Activated CD4-positive, alpha-beta T cell treated with anti-CD3 and anti-CD28 coated beads, Interleukin-2, amount 50 U/mL, for 16 hours (primary cell): ENCODE data around the gene PALD1.

ENCODE experiments used
- DNase-seq: peaks from one replicate; pipeline ENCODE4 v3.0.0-alpha.2; 2020

Gene PALD1

DNA sequence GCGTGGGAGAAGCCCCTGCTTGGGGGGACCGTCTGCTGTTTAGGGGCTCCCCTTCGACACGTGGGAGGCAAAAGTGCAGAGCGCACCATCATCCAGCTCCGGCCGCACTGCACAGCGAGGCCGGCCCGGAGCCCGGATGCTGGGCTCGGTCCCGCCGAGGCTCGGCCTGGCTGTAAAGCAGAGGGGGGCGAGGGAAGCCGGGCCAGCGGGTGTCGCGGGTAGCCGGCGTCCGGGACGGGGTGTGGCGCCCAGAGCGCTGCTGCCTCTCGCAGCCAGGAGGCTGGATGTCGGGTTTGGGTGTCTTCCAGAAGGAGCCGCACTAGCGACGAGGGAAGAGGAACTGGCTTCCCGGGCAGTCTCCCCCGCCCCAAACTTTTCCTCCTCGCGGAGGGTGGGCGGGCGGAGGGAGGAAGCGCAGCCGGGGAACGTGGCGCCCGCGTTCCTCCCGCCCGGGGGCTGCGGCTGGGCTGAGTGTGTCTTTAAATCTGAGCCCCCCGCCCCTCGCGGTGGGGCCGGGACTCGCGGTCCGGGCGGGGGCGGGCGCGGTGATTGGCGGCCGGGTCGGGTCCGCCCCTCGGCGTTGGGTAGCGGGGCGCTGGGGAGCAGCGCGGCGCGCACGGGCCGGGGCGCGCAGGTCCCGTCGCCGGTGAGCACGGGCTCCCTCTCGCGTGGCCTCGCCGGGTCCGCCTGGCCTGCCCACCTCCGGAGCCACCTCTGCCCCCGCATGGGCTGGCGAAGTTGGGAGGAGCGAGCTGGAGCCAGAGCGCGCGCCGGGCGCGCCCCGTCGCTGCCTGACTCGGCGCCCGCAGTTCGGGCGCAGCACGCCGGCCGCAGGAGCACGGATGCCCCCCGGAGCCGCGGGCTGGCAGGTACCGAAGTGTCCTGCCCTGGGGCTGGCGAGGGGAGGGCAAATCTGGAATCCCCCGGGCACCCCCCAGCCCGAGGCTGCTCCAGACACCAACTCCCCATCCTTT, at the start of gene PALD1:
Gene PALD1, plus strand, starts transcription at position 577 of the 974 bp plus-strand sequence. CDS start 47,185 bp downstream, outside the sequence.
- DNase-seq = peak; percentile 28

DNA sequence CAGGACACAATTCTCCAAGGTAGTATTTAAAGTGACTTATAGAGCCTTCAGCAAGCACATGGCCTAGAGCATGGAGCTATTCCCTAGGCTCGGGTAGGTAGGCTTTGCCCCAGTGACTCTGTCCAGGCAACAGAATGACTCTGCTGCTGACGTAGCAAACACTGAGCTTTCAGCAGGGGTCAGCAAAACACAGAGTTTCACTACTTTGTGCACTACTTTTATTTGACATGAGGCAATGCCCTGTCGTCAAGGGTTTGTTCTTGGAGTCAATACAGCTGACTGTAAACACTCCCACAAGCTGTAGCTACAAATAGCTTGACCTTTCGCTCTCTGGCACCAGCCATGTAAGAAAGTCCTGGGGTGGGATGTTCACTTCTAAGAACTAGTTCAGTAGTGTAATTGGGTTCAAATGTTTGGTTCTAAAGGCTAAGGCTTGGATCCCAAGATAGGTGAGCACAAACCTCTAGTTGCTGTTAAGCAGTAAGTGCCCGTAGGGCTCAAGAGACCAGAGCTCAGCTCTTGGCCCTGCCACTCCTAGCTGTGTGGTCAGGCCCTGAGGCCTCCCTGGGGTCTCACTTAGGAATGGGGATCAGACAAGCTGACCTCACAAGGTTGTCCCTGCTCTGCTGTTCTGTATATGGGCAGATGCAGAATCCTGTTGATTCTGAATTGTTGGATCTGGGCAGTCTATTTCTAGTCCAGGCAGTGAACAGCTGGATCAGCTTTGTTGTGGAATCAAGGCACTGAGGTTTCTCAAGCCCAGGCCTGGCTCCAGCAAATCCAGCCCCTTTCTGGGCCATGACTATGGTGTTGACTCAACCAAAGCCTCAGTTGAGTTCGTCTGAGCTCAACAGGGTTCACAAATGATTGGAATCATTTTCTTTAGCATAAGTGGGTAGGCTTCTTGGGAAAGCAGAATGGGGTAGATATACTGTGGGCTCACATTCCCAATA, 47.8 kb upstream of the PALD1 start:
- no peak for DNase-seq

DNA sequence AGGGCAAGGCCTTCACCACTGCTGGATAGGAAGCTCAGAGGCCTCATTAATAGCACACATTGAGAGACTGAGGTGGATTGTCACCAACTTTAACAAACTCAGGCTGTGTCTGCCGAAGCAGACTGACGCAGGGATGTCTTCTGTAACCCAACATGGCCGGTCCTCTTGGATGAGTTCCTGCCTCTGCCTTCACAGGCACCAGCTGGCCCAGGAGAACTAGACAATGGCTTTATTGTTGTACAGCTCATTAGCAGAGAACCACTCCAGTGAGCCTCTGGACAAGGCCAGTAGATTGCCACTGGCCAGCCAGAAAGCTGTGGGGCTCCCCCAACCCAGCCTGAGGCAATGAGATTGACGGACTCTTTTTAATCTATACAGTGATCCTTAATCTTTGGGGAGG, 46.5 kb upstream of the PALD1 start:
- DNase-seq = no peak

DNA sequence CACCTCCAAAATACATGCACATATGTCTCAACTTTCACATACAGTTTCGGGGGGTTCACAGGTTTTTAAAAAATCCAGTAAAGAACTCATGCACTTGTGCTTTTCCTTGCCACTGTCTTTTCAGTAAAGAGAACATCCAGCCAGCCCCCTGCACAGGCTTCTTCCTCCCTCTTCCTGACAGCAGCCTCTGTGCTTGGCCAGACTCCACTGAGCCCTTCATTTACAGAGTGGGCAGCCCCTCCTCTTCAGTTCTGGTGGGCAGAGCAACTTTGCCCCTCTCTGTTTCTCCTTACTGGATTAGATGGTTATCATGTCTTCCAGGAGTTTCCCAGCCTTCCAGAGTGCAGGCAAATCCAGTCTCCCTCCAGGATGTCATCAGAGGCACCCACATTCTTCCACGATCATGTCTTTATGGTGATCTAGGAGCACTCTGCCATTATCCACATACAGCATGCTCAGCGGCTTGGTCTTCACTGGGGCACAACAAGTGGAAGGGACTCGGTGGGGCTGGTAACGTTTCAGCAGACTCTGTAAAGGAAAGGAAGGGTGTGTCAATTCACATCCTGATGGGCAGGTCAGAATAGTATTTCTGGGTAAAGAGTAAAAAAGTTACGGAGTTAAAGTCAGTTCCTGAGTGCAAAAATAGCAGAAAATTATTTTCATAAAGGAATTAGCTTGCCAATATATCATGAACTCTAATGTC, 45.9 kb upstream of the PALD1 start:
- DNase-seq = no peak

DNA sequence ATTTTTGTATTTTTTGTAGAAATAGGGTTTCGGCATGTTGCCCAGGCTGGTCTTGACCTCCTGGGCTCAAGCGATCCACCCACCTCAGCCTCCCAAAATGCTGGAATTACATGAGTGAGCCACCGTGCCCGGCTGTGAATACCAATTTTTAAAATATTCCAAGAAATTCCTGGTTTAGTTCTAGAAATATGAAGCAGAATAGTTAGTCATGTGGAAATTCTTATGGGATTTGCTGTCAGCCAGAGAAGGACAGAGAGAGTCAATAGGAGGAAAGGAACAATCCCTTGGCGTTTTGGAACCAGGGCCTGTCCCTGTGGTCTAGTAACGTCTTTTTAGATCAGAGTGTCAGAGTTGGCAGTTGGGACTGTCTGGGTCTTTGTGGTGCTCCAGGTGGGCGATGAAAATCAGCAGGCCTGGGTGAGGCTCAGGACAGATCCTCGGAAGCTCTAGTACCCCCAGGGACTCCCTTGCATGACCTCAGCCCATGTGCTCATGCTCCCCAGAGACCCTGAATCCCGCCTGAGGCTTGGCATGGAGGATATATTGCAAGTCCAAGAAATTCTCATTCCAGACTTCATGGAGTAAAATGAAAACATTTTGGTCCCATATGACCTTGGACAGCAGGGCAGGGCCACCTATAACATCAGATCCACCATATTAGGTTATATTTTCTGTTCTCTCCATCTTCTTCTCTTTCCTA, 44.8 kb upstream of the PALD1 start:
- DNase-seq = no peak

DNA sequence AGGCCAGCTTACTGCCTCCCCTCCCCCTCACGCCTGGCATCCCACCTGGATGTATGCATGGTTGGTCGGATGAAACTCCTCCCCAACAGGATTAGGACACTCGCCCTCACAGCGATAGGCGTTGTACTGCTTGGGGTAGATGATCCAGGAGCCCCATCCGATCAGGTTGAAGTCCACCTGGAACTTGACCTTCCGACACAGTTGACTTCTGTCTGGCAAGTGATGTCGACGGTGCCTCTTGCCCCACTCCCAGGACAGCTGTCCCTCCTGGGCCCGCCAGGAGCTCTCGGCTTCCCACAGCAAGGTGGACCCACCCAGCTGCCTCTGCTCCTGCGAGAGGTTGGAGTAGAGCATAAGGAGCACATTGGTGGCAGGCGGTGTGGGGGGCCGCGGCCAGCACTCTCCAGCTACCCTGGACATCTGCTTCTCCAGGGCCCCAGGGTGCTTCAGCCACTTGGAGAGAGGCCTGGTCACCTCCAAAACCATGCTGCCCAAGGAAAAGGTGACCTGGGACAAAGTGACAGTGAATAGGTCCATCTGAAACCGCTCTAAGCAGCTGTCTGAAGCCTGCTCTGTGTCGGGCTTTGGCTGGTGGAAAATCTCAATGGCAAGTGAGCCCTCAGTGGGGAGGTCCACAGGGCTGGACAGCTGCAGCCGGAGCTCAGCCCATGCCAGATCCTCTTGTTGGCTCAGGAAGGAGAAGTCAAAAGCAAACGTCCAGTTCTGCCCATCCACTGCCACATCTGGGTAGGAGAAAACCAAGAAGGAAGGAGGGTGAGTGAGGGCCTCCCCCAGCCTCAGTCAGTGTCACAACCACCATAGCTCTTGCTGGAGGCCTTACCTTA, 43.1 kb upstream of the PALD1 start:
- DNase-seq = no peak

DNA sequence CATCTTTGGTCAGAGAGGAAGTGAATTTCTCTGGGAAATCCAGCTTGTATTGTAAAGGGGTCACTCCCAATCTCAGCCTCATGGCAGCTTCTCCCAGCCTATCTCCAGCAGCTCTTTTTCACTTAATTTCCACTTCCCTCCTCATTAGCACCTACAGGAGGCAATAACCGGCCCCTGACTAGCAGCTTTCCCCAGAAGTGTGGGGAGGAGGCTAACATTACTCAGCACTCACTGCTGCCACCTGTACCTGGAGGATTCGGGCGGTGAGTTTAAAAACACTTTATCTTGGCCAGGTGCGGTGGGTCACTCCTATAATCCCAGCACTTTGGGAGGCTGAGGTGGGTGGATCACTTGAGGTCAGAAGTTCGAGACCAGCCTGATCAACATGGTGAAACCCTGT, 40.8 kb upstream of the PALD1 start:
- DNase-seq = no peak

DNA sequence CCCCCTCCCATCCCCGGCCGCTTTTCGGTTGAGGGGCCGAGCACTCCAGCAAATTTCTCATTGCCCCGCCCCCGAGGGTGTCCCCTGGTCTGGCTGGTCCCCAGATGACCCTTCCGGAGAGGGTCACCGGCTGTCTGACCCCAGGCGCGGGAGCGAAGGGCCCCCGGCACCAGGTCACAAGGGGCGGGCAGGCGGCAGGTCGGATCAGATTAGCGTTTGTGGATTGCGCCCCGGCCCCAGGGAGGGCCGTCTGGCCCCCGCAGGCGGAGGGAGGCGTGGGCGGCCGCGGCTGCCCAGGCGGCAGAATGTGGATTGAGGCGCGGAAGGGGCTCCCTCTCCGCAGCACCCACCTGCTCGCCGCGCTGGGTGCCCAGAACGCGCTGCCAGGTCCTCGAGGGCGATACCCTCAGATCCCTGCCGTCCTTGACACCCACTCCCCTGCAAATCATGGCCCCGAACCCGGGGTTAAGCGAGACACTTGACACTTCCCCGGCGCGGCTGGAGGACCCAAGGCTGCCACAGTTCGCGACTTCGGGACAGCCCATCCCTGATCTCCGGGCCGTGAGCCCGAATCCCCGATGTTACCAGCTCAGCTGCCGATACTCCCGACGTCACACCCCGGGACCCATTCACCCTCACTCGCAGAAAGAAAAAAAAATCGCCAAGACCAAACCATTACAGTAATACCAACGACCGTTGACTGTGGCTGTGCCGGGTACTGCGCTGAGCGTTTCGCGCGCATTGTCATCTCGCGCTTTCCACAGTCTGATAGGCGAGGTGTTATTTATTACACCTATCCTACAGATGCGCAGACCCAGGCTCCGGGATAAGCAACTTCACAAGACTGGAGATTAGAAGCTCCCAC, 38.0 kb upstream of the PALD1 start:
- DNase-seq = no peak

DNA sequence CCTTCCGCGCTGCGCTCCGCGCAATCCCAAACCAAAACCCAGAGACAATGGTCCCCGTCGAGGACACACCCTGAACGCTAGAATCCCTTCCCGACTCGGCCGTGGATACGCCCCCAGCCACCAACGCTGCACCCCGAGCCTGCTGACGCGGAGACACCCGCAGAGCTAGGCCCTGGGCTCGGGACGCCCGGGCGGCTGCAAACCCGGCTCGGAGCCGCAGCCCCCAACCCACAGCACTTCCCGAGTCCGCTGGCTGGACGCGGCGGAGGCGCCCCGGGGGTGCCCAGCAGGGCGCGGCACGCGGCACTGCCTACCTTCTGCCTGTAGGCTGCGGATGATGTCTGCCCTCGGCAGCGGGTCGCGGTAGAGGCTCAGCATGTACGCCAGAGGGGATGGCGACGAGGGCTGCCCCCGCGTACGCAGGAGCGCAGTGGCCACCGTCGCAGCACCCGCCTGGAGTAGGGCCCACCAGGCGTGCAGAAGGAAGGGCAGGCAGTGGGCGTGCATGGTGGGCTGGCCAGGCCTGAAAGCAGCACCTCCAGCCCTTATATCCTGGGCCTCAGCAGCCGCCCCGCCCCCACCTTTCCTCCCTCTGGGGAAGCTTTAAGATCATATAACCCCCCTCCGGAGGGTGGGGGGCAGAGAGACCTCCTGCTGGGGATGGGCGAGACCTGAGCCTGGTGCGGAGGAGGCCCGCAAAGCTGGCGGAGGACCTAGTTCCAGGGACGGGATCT, 37.2 kb upstream of the PALD1 start, which contains the start of gene NODAL:
Gene NODAL, minus strand, starts transcription at position 521 of the 734 bp plus-strand sequence. Its CDS starts 14 bp downstream, at position 507.
- no peak for DNase-seq

DNA sequence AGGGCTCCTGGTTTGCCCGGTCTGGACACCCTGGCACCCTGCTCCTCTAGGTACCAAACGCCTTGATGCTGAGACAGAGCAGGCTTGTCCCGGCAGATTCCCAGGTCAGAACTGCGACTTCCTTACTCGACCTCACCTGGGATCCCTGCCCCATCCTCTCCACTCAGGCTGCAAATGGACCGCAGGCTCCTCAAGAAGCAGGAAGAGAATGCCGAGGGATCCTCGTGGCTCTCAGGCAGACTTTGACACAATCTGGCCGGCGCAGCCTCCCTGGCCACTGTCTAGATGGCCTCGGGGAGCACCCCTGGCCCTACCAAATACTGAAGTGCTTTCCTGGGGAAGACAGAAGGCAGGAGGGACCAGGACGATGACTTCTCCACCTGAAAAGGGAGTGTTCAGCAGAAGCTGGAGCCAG, 36.7 kb upstream of the PALD1 start:
- no peak for DNase-seq

DNA sequence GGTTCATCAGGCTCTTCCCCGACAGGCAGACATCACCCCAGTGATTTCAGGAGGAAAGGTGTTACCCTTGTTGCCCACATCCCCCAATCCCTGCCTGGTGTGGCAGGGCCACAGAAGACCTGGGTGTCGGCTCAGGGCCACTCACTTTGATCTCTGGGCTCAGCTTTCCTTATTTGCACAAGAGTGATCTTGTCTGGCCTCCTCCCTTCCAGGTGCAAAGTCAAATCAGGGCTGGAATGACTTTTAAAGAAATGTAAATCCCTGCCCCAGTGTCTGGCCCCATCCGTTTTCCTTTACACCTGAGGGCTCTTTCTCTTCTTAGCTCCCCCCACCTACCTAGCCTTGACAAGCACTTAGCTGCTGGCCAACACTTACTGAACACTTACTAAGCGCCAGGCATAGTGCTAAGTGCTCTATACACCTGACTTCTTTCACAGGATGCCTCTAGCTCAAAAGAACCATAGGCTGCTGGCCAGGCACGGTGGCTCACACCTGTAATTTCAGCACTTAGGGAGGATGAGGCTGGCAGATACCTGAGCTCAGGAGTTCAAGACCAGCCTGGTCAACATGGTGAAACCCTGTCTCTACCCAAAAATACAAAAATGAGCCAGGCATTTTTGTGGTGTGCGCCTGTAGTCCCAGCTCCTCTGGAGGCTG, 36.1 kb upstream of the PALD1 start:
- DNase-seq = no peak

DNA sequence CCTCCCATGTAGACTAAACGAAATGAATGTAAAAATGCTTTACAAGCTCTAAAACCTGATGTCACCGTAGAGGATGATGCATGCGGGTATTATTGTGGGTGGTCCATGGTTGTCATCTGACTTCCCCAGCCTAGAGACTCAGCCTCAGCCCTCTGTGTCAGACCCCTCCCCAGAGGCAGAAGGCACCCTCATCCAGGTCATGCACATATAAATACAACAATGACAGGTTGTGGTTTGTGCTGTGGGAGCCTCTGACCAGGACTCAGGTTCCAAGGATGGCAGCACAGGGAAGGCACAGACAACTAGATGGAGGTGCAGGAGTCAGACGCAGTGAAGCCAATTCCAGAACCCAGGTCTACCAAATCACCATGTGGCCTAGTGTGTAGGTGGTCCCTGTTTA, 33.8 kb upstream of the PALD1 start:
- no peak for DNase-seq

DNA sequence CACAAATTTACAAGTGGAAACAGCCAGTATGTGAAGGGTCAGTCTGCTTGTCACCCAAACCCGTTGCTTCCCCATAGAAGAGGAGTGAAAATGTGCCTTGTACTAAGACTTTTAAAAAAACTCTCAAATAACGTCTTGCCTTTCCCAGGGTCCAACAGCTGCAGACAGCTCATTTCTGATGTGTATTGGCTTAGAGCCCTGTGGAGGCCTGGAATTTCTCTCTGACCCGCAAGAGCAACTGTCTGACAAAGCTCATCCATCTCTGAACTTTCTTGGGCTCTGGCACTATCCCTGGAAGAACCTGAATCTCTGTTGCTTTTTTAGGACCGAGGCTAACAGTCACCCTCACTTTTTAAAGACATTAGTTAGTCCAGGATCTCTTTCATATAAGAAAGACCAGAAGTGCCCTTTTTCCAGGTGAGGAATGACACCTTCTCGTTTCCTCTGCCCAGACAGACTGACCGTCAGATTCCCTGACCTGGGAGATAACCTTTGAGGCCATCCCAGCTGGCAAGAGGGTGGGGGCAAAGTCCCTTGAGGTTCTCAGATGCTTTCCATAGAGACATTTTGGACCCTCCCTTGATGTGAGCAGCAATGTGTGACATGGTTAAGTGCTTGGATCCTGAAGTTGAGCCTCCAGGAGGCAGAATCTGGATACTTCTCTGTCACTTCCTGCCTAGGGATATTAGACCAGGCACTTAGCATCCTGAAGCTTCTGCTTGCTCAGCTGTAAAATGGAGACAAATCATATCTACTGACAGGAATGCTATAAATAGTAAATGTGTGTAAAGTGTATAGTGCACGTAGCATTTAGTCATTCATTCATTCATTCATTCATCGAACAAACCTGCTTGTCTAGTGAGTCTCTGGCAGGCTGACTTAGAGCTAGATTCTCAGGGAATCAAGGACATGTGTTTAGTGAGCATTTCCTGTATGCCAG, 32.6 kb upstream of the PALD1 start:
- DNase-seq = no peak

DNA sequence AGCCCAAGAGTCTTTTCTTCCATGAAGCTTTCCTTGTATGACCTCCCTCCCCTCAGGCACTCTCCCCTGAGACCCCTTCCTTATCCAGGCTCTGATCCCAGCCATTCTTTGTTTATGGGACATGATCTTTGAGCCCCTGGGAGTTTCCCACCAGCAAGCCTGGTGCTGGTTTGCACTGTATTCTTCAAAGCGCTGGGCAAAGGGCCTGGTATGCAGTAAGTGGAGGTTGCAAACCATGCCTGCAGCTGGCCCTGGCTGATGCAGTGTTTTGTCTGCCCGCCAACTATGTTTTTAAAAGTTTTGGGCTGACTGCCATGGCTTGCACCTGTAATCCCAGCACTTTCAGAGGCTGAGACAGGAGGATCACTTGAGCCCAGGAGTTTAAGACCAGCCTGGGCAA, 30.3 kb upstream of the PALD1 start:
- no peak for DNase-seq

DNA sequence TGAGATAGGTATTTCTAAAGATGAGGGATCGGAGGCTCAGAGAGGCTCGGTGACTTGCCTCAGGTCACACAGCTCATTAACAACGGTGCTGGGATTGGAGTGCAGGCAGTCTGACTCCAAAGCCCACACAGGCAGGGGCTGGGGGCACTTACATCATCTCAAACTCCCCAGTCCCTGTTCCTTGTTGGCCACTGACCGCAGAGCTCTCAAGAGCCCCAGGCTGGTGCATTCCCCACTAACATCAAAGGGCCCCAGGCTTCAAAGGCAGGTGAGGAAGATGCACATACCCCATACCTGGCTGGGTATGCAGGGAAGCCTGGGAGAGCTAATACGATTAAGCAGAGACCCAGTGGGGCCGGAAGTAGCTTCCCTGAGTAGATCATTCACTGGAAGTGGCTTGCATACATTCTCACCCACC, 23.3 kb upstream of the PALD1 start:
- no peak for DNase-seq

DNA sequence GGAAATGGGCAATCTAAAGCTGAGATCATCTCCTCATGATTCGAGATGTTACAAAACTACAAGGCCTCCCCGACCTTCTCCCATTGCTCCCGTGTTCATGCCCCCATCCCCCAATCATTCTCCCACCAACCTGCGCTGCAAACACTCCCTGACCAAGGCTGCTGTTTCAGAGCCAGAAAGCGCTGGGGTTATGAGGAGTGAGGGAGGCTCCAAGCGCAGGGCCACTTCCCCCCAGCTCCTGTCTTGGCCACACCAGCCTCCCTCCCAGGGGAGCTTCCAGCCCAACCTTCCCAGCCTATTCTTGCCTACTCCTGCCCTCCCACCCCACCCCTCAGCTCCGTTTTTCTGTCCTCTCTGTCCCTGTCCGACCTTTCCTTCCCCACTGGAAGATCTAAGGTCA, 22.4 kb upstream of the PALD1 start:
- no peak for DNase-seq

DNA sequence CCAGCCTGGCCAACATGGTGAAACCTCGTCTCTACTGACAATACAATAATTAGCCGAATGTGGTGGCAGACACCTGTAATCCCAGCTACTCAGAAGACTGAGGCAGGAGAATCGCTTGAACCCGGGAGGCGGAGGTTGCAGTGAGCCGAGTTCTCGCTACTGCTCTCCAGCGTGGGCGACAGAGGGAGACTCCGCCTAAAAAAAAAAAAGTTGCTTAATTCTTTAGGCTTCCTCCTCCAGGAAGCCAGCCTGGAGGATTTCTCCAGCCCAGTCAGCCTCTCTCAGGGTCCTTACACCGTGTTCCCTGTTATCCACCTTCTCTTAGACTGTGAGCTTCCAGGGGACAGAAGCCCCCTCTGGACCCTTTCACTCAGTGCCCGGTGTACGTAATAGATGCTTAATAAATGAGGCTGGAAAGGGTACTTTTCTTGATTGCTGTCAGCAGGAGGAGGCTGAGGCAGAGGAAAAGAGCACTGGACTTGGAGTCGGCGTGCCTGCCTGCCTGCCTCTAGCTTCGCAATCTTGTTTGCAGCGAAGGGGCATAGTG, 20.7 kb upstream of the PALD1 start:
- no peak for DNase-seq
